ENCODE data around the gene FBN3.

DNA sequence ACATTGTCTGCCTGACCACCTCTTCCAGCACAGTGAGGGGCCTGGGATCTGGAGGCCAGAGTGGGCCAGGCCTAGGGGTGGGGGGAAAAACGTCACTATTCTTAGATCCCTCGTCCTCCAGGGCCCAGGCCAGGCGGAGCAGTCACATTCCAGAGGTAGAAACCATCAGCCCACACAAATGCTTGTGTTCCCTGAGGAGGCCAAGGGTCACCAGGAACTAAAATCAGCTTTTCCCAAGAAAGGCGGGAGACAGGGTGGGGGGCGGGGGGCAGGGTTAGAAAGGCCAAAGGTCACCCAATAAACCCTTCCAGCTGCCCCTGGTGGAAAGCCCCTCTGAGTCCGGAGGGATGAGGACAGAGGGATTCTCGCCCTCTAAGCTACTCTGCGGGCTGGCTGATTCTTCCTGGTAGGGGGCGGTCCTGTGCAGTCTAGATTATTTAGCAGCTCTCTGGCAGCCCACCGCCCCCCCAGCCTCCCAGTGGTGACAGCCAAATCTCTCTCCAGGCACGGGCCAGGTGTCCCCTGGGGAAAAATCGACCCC is 120.4 kb downstream of the FBN3 start:
- TF ChIP-seq CTCF (IDR thresholded peaks at IDR 0.05) (no peak), POLR2A (IDR thresholded peaks at IDR 0.05) (no peak)

Measured in lower leg skin (tissue), 3 donors.